GM18526 (cell line): ENCODE measurements around the gene NAMPT.

Source experiments
- POLR2A ChIP-seq: IDR thresholded peaks from 3 replicates; pipeline ENCODE4 v1.6.1; 2011; ENCODE audit not compliant: insufficient read length; ENCODE audit errors: extremely low read depth

NAMPT gene

GRCh38 chr7:106312099-106312871 lies 27.5 kb upstream of the NAMPT start:
- TF ChIP-seq POLR2A, result no peak

DNA sequence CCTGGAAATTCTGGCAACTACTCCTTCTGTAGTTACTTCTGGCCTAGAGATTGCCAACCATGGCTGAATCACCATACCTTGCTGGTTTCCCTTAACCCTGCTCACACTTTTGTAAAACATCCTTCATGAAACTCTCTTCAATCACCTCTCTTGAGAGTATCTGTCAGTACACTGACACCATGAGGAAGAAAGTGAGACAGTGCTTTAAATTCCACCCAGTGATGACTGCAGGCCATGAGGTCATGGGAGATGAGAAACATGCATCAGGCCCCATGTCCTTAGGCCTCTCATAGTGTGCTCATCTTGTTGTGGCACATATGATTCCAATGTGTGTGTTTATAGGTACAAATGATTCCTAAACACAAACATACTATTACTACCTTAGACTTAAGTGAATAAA lies 24.6 kb upstream of the NAMPT start:
- TF ChIP-seq POLR2A, result no peak

DNA sequence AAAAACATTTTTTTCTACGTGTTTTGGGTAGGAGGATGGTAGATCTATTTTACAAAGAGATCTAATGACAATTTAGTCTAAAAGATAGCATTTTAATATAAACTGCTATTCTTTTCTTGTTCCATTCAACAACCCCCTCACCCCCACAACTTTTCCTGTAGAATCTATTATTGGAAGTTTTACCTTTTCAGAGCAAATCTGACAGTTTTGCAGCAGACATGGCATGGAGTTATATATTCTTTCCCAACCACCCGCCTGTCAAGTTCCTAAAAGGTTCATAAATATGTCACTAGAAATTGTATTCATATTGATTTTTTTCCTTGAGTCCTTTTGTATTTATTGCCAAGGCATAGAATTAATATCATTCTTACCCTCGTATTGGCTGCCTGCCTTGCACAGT lies 21.5 kb upstream of the NAMPT start:
- no peak for TF ChIP-seq POLR2A

DNA sequence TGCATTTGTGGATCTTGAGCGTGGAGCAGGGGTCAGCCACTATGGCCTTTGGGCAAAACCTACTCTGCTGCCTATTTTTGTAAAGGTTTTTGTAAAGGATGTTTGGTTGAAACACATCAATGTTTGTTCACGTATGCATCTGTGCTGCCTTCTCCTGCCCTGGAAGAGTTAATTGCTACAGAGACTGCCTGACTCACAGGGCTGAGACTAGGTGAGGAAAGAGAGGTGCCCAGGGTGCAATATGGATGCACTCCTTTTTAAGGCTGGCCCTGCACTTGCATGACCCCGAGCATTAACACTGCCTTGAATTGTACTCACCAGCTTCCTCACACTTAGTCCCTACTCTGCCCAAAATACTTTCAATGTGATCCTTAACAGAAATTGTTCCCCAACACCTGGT lies 20.9 kb upstream of the NAMPT start:
- no peak for TF ChIP-seq POLR2A

DNA sequence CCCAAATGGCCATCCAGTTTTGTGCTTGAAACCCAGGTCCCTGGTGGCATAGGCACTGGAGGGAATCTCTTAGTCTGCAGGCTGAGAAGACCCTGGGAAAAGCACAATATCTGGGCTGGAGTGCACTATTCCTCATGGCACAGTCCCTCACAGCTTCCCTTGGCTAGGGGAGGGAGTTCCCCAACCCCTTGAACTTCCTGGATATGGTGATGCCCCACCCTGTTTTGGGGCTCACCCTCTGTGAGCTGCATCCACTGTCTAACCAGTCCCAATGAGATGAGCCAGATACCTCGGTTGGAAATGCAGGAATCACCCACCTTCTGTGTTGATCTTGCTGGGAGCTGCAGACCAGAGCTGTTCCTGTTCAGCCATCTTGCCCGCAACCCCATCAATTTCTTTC lies 19.8 kb upstream of the NAMPT start:
- no peak for TF ChIP-seq POLR2A

DNA sequence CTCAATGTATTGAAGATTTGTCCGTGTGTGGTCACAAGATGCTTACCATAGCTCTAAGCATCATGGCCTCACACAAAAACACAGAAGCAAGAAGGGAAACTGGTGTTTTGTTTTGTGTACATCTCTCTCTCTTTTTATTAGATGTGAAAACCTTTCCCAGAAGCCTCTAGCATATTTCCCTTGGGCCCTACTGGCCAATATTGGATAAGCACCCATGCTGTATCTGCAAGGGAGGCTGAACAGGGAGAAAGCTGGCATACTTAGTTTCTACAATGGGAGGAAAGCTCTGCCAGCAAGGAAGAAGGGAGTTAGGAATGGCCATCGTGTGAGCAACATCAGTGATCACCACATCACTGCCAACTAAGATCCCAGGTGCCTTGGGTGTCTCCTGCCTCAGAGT lies 9.6 kb upstream of the NAMPT start:
- no peak for TF ChIP-seq POLR2A

GRCh38 chr7:106291247-106291646 lies 6.5 kb upstream of the NAMPT start:
- TF ChIP-seq POLR2A, result no peak

GRCh38 chr7:106290319-106290718 lies 5.5 kb upstream of the NAMPT start:
- TF ChIP-seq POLR2A, result no peak

GRCh38 chr7:106289848-106290247 lies 5.1 kb upstream of the NAMPT start:
- no peak for TF ChIP-seq POLR2A

DNA sequence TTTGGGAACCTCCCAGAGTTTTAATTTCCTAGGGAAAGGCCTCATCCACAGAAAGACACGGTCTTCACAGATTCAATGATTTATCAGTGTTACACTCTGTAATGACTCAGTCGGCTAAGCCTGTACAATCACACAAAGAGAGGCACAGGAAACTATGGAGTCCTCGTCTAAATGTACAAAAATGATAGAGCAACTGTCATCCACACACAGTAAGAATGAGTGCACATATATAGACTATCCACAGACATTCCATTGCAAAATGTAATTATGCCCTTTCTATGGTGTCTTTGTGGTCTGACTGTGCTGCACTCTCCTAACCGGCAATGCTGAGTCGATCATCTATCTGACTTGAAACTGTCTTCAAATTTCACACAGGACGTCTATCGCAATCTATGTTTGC lies 3.5 kb upstream of the NAMPT start:
- no peak for TF ChIP-seq POLR2A

- no peak for TF ChIP-seq POLR2A
Observed at GRCh38 chr7:106287786-106288185, 3.0 kb upstream of the NAMPT start.

DNA sequence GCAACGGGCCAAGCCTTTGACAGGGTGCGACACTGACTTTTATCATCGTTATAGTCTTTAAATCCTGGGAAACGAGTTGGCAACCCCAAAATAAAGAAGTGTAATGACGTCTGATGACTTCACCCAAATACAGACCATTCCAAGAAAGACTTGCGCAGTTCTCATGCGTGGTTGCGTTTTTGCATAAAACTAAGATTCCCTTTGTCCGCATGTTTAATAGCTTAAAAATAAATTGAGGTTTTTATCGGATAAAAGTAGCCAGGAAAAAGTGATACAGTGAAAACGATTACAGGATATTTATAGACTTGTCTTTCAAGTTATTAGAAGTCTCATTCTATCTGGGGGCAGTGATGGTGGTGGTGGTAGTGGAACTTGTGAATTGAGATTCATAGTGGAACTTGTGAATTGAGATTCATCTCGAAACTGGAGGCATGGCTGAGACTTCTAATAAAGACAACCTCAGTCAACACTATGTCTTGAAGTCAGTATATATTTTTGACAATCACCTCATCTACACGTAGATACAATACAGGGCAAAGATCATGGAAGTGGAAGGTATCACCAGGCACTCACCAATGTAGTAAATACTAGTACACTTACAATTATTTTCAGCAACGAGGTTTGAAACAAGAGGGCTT lies 1.2 kb upstream of the NAMPT start:
- TF ChIP-seq POLR2A, result no peak

GRCh38 chr7:106285051-106285854 lies 470 bp upstream of the NAMPT start:
- peak; percentile 71 for TF ChIP-seq POLR2A

GRCh38 chr7:106283831-106284713 lies 711 bp downstream of the NAMPT start:
- TF ChIP-seq POLR2A, result no peak

DNA sequence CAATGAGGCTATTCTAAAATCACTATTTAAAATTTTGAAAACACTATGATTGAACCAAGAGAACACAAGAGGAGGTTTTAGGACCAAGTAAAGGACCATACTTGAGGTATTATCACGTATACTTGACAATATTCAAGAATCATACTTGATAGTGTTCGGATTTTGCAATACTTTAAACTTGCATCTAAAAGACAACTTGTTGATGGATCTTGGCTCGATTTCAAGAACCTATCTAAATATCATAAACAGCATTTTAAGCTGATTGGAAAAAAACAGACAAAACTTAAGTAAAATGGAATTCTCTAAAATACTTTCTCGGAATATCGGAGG lies 1.3 kb downstream of the NAMPT start:
- no peak for TF ChIP-seq POLR2A
